Neural crest cell (in vitro differentiated cells): ENCODE data around the gene ZCCHC14. TPM values are rescaled to one million over a fixed set of nuclear protein-coding genes. Genes with fewer than 3 reads are reported as not detected.

ENCODE experiments used
- DNase-seq: peaks from one replicate; pipeline ENCODE4 v3.0.0; 2021; ENCODE audit warnings: low read depth, mixed read lengths, low spot score
- H3K27ac Mint-ChIP-seq: one replicate; pipeline ENCODE4 v1.8.0; 2021; ENCODE audit warnings: mild to moderate bottlenecking, mixed read lengths; ENCODE audit not compliant: unreplicated experiment
- H3K27me3 Mint-ChIP-seq: 2 replicates; pipeline ENCODE4 v1.8.0; 2021; ENCODE audit warnings: low read depth, mild to moderate bottlenecking, mixed read lengths
- H3K36me3 Mint-ChIP-seq: 2 replicates; pipeline ENCODE4 v1.8.0; 2021; ENCODE audit warnings: low read depth, mild to moderate bottlenecking, mixed read lengths
- H3K4me1 Mint-ChIP-seq: 2 replicates; pipeline ENCODE4 v1.8.0; 2021; ENCODE audit warnings: mixed read lengths
- H3K4me3 Mint-ChIP-seq: one replicate; pipeline ENCODE4 v1.8.0; 2021; ENCODE audit warnings: mild to moderate bottlenecking, mixed read lengths
- H3K9me3 Mint-ChIP-seq: 2 replicates; pipeline ENCODE4 v1.8.0; 2021; ENCODE audit warnings: mixed read lengths
- CTCF ChIP-seq: fragments of 200-600 bp; sonication (generic); conservative IDR thresholded peaks from 2 replicates; pipeline ENCODE4 v1.5.0; 2021; ENCODE audit warnings: antibody characterized with exemption, mild to moderate bottlenecking
- total RNA-seq: library from RNA; stranded (reverse); gene quantifications from 2 replicates; pipeline ENCODE4 v1.2.1, GENCODE V29; 2021

ZCCHC14 gene
- total RNA-seq, 1 donor from 2014 or later, result 45.5 TPM

- Mint-ChIP-seq H3K27ac (no peak overlapping the region), H3K27me3 (no peaks in the 10 kb centered on the region), H3K9me3 (no peaks in the 10 kb centered on the region)
Measured at GRCh38 chr16:87356491-87356853, 136.4 kb downstream of the ZCCHC14 start.

More at GRCh38 chr16:87356491-87356853, 136.4 kb downstream of the ZCCHC14 start:
- no peak for TF ChIP-seq CTCF
- no peak for DNase-seq
- no peak overlapping the region for H3K4me3 Mint-ChIP-seq
- H3K36me3 Mint-ChIP-seq, result peaks cover 2% of the 10 kb centered on the region
- peaks cover 14% of the 10 kb centered on the region for H3K4me1 Mint-ChIP-seq

Other genes starting within 250 kb of the ZCCHC14 start
- gene C16orf95, start 175.6 kb downstream of the ZCCHC14 start, total RNA-seq, result 6.8 and 8.8 TPM in 2 replicates
- 19.4 and 23.7 TPM in 2 replicates for gene FBXO31, start 109.2 kb downstream of the ZCCHC14 start, total RNA-seq
- 37.9 and 40.7 TPM in 2 replicates for gene MAP1LC3B, start 100.7 kb downstream of the ZCCHC14 start, total RNA-seq
- gene JPH3, start 109.5 kb upstream of the ZCCHC14 start, total RNA-seq, result 9.1 and 9.5 TPM in 2 replicates